Measurements from ENCODE around the gene PRKN. TPM values are rescaled to one million over a fixed set of nuclear protein-coding genes. Genes with fewer than 3 reads are reported as not detected.

PRKN gene
- total RNA-seq, 1 donor from 2014 or later: not detected

DNA sequence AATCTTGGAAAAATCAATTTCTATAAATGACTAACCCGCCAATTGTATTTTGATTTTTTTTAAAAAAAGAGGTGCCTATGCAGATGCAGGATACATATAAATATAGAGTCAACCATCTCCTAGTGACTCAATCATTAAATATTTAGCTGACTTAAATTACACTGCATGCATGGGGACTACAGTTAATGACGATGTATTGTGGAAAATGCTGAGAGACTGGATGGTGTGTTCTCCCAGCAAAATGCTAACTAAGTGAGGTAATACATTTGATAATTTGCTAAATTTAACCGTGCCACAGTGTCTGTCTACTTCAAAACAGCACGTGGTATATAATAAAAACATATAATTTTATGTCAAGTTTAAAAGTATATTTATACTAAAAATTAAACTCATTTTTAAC, 341.6 kb downstream of the PRKN start:
- H3K4me3 Mint-ChIP-seq: no peak overlapping the region
- intact Hi-C loops (cut with micrococcal nuclease): no loop called here
- H3K36me3 Mint-ChIP-seq (ENCODE audit: low read depth): no peaks in the 10 kb centered on the region
- no peaks in the 10 kb centered on the region for H3K9me3 Mint-ChIP-seq
- no peaks in the 10 kb centered on the region for H3K4me1 Mint-ChIP-seq (ENCODE audit: low read depth)
- DNase-seq (ENCODE audit: low spot score): no peak
- no peaks in the 10 kb centered on the region for H3K27me3 Mint-ChIP-seq (ENCODE audit: insufficient read depth)
- H3K27ac Mint-ChIP-seq: no peak overlapping the region

- Mint-ChIP-seq H3K4me1 (ENCODE audit: low read depth) (no peaks in the 10 kb centered on the region), H3K27ac (no peak overlapping the region), H3K27me3 (ENCODE audit: insufficient read depth) (no peaks in the 10 kb centered on the region), H3K9me3 (no peaks in the 10 kb centered on the region), H3K4me3 (no peak overlapping the region), H3K36me3 (ENCODE audit: low read depth) (no peaks in the 10 kb centered on the region)
- no peak for DNase-seq (ENCODE audit: low spot score)
- intact Hi-C loops (cut with micrococcal nuclease): no loop called here
Measured at GRCh38 chr6:162379757-162380409, 347.7 kb downstream of the PRKN start.

DNA sequence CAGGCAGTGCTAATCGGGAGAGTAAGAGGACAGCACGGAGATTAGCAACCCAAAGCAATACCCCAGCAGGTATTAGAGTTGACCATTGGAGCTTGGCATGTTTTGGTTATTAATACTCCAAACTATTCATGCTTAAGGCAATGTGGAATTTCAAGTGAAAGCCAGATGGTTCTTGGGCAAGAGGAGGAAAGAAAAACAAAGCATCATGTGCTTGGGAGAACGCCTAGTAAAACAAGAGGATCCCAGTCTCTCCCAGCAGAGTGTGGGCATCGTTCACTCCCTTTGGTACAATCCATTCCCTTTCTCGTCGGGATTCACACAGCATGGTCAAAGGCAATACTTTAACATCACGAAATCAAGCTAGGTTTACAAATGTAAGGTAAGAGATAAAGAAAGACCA, 349.8 kb downstream of the PRKN start:
- no peaks in the 10 kb centered on the region for H3K4me1 Mint-ChIP-seq (ENCODE audit: low read depth)
- intact Hi-C loops (cut with micrococcal nuclease): no loop called here
- no peak overlapping the region for H3K4me3 Mint-ChIP-seq
- no peaks in the 10 kb centered on the region for H3K27me3 Mint-ChIP-seq (ENCODE audit: insufficient read depth)
- no peaks in the 10 kb centered on the region for H3K9me3 Mint-ChIP-seq
- H3K36me3 Mint-ChIP-seq (ENCODE audit: low read depth): no peaks in the 10 kb centered on the region
- no peak overlapping the region for H3K27ac Mint-ChIP-seq
- no peak for DNase-seq (ENCODE audit: low spot score)

DNA sequence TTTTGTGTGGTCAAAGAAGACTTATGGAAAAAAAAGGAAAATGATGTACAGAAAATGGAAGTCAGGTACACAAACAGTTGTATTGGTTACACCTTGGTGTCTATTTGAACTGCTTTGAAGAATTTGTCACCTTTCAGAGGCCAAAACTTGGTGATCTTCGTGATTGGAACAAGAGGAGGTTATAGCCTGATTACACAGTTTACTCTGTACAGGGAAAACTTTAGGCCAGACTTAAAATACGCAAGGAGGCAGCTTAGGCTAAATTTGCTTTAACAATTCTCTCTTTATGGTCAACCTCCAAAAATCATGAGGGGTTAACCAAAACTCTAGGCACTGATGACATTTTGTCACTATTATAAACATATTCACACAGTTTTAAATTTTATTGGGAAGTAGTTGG, 353.7 kb downstream of the PRKN start:
- intact Hi-C loops (cut with micrococcal nuclease): no loop called here
- Mint-ChIP-seq H3K4me1 (ENCODE audit: low read depth) (no peaks in the 10 kb centered on the region), H3K27ac (no peak overlapping the region), H3K9me3 (no peaks in the 10 kb centered on the region), H3K36me3 (ENCODE audit: low read depth) (no peaks in the 10 kb centered on the region), H3K27me3 (ENCODE audit: insufficient read depth) (no peaks in the 10 kb centered on the region), H3K4me3 (no peak overlapping the region)
- no peak for DNase-seq (ENCODE audit: low spot score)

DNA sequence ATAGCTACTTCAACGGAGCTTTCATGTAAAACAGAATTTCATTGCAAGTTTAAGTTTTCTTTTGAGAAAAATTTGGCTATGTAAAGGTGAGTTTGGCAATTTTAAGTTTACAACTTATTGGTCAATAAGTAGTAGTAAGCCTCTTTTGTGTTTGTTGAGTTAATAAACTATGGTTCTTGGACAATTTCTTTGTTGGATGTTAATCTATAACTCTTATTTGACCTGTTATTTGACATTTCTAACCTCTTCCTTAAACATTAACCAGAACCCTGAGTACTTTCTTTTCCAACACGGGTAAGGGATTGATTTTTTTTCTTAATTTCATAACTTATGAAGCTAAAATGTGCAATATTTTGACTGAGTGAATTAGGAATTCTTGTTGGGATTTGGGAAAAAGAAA, 354.4 kb downstream of the PRKN start:
- no peak for DNase-seq (ENCODE audit: low spot score)
- H3K4me3 Mint-ChIP-seq: no peak overlapping the region
- intact Hi-C loops (cut with micrococcal nuclease): no loop called here
- H3K27me3 Mint-ChIP-seq (ENCODE audit: insufficient read depth): no peaks in the 10 kb centered on the region
- H3K27ac Mint-ChIP-seq: no peak overlapping the region
- H3K4me1 Mint-ChIP-seq (ENCODE audit: low read depth): no peaks in the 10 kb centered on the region
- H3K9me3 Mint-ChIP-seq: no peaks in the 10 kb centered on the region
- no peaks in the 10 kb centered on the region for H3K36me3 Mint-ChIP-seq (ENCODE audit: low read depth)

DNA sequence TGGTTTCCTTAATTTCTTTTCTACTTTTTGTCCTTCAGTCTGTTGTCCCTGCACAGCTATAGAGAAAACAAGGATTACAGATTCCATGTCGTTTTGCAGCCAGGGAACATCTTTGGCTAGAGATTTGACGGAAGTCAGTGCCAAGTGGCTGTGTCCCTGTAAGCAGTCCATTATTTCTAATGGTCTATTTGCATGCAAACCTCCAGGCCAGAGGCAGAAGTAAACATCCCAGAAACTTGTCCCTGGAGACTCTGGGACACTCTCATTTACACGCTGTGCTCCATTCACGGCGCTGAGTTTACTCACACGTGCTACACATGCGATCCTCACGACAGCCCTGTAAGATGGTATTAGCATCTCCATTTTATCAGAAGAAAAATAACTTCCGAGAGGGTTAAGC, 355.5 kb downstream of the PRKN start:
- Mint-ChIP-seq H3K4me3 (no peak overlapping the region), H3K36me3 (ENCODE audit: low read depth) (no peaks in the 10 kb centered on the region), H3K4me1 (ENCODE audit: low read depth) (no peaks in the 10 kb centered on the region), H3K27me3 (ENCODE audit: insufficient read depth) (no peaks in the 10 kb centered on the region), H3K27ac (no peak overlapping the region), H3K9me3 (no peaks in the 10 kb centered on the region)
- intact Hi-C loops (cut with micrococcal nuclease): no loop called here
- no peak for DNase-seq (ENCODE audit: low spot score)

- Mint-ChIP-seq H3K27ac (no peak overlapping the region), H3K4me1 (ENCODE audit: low read depth) (no peaks in the 10 kb centered on the region), H3K27me3 (ENCODE audit: insufficient read depth) (no peaks in the 10 kb centered on the region), H3K36me3 (ENCODE audit: low read depth) (no peaks in the 10 kb centered on the region), H3K4me3 (no peak overlapping the region), H3K9me3 (no peaks in the 10 kb centered on the region)
- DNase-seq (ENCODE audit: low spot score): no peak
- intact Hi-C loops (cut with micrococcal nuclease): no loop called here
Measured at GRCh38 chr6:162371121-162371520, 356.4 kb downstream of the PRKN start.

- Mint-ChIP-seq H3K27me3 (ENCODE audit: insufficient read depth) (no peaks in the 10 kb centered on the region), H3K36me3 (ENCODE audit: low read depth) (no peaks in the 10 kb centered on the region), H3K4me3 (no peak overlapping the region), H3K4me1 (ENCODE audit: low read depth) (no peaks in the 10 kb centered on the region), H3K27ac (no peak overlapping the region), H3K9me3 (no peaks in the 10 kb centered on the region)
- intact Hi-C loops (cut with micrococcal nuclease): no loop called here
- no peak for DNase-seq (ENCODE audit: low spot score)
Measured at GRCh38 chr6:162369091-162369490, 358.5 kb downstream of the PRKN start.

DNA sequence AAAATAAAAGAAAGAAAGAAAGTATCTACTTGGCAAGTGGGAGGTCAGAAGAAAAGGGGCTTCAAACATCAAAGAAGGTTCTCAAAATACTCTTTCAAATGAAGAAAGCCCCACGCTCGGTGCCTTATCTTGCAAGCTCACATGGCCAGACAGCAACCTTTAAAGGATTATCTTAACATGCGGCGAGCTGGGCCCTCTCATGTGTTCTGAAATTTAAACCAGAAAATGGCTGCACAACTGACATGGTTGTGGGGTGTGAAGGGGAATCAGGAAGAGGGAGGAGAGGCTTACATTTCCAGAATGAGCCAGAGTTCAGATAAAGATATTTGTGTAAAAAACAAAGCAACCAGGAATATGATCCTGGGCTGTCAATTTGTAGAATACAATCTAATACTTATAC, 363.1 kb downstream of the PRKN start:
- Mint-ChIP-seq H3K27me3 (ENCODE audit: insufficient read depth) (no peaks in the 10 kb centered on the region), H3K36me3 (ENCODE audit: low read depth) (no peaks in the 10 kb centered on the region), H3K4me1 (ENCODE audit: low read depth) (no peaks in the 10 kb centered on the region), H3K27ac (no peak overlapping the region), H3K9me3 (no peaks in the 10 kb centered on the region), H3K4me3 (no peak overlapping the region)
- intact Hi-C loops (cut with micrococcal nuclease): no loop called here
- DNase-seq (ENCODE audit: low spot score): no peak

DNA sequence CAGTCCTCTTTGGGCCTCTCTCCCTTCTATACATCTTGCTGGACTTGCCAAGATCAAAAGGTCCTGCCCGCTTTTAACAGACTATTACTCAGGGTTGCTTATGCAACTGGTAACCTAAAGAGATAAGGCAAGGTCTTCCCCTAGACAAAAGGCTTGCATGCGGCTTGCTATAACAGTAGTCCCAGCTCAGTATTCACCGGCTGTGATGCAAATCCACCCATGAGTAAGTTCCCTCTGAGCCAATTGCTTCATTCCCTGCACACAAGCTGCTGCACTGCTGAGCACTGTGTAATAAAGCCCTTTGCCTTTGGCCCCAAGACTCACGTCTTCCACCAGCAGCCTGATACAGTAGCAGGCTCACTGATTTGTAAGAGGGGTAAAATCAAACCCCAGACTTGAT, 363.8 kb downstream of the PRKN start:
- Mint-ChIP-seq H3K4me1 (ENCODE audit: low read depth) (no peaks in the 10 kb centered on the region), H3K36me3 (ENCODE audit: low read depth) (no peaks in the 10 kb centered on the region), H3K4me3 (no peak overlapping the region), H3K27me3 (ENCODE audit: insufficient read depth) (no peaks in the 10 kb centered on the region), H3K9me3 (no peaks in the 10 kb centered on the region), H3K27ac (no peak overlapping the region)
- intact Hi-C loops (cut with micrococcal nuclease): no loop called here
- DNase-seq (ENCODE audit: low spot score): no peak

DNA sequence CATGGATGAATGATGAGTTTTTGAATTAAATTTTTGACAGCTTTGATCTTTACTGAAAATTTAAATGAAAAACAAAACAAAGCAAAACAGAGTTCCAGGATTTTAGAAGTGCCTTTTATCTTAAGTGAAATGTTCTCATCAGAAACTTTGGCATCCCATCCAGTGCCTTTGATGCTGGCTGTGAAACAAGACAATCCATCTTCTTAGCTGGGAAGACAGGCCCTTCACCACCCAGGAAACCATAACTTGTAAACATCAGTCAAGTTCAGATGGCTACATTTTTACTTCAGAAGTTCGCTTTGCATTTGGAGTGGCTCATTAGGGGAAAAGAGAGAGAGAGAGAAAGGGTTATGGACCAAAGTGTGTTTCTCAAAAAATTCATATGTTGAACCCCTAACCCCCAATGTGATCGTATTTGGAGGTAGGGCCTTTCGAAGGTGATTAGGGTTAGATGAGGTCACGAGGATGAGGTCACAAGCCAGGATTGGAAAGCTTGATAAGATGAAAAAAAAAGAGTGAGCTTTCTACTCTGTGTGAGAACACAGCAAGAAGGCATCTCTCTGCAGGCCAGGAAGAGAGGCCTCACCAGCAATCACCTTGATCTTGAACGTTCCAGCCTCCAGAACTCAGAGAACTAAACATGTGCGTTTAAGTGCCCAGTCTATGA, 366.5 kb downstream of the PRKN start:
- Mint-ChIP-seq H3K4me1 (ENCODE audit: low read depth) (no peaks in the 10 kb centered on the region), H3K27ac (no peak overlapping the region), H3K4me3 (no peak overlapping the region), H3K9me3 (no peaks in the 10 kb centered on the region), H3K27me3 (ENCODE audit: insufficient read depth) (no peaks in the 10 kb centered on the region), H3K36me3 (ENCODE audit: low read depth) (no peaks in the 10 kb centered on the region)
- intact Hi-C loops (cut with micrococcal nuclease): no loop called here
- no peak for DNase-seq (ENCODE audit: low spot score)

DNA sequence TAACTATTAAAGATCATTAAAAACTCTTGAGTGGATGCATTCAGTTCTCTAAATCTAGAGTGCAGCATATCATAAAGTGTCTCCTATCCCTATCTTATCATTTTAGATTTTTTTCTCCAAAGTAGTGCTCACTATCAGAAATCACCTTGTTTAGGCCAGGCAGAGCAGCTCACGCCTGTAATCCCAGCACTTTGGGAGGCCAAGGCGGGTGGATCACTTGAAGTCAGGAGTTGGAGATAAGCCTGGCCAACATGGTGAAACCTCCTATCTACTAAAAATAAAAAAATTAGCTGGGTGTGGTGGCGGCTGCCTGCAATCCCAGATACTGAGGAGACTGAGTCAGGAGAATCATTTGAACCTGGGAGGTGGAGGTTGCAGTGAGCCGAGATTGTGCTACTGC, 368.9 kb downstream of the PRKN start:
- Mint-ChIP-seq H3K4me3 (no peak overlapping the region), H3K27ac (no peak overlapping the region)
- intact Hi-C loops (cut with micrococcal nuclease): no loop called here

DNA sequence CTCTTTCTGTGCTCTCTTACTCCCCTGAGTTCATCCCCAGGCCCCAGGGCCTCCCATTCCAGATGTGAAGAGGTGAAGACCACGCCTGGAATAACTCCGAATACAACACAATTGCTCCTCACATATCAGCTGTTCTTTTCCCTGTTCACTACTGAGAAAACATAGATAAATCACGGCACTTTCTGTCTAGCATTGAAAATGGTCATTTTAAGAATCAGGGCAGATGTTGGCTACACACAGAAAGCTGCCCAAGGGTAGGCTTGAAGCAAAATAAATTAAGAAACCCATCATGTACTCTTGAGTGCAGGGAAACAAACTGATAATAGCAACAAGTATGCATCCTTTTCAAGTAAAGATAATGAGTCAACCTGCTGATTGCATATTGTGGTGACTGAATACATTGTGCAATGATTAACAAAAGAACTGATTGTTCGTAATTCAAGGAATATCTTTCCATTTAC, 382.5 kb downstream of the PRKN start:
- no peaks in the 10 kb centered on the region for H3K36me3 Mint-ChIP-seq (ENCODE audit: low read depth)
- no peak overlapping the region for H3K4me3 Mint-ChIP-seq
- H3K4me1 Mint-ChIP-seq (ENCODE audit: low read depth): no peaks in the 10 kb centered on the region
- no peaks in the 10 kb centered on the region for H3K27me3 Mint-ChIP-seq (ENCODE audit: insufficient read depth)
- DNase-seq (ENCODE audit: low spot score): no peak
- intact Hi-C loops (cut with micrococcal nuclease): no loop called here
- H3K9me3 Mint-ChIP-seq: peaks cover 7% of the 10 kb centered on the region
- no peak overlapping the region for H3K27ac Mint-ChIP-seq

More for the DNA sequence above, 368.9 kb downstream of the PRKN start:
- Mint-ChIP-seq H3K36me3 (ENCODE audit: low read depth) (no peaks in the 10 kb centered on the region), H3K9me3 (no peaks in the 10 kb centered on the region), H3K27me3 (ENCODE audit: insufficient read depth) (no peaks in the 10 kb centered on the region), H3K4me1 (ENCODE audit: low read depth) (no peaks in the 10 kb centered on the region)
- DNase-seq (ENCODE audit: low spot score): no peak

GRCh38 chr6:162344646-162345010, 382.9 kb downstream of the PRKN start:
- intact Hi-C loops (cut with micrococcal nuclease): no loop called here
- H3K36me3 Mint-ChIP-seq (ENCODE audit: low read depth): no peaks in the 10 kb centered on the region
- DNase-seq (ENCODE audit: low spot score): no peak
- H3K9me3 Mint-ChIP-seq: peaks cover 7% of the 10 kb centered on the region
- no peaks in the 10 kb centered on the region for H3K4me1 Mint-ChIP-seq (ENCODE audit: low read depth)
- H3K4me3 Mint-ChIP-seq: no peak overlapping the region
- H3K27ac Mint-ChIP-seq: no peak overlapping the region
- no peaks in the 10 kb centered on the region for H3K27me3 Mint-ChIP-seq (ENCODE audit: insufficient read depth)
